Activated CD8-positive, alpha-beta memory T cell treated with anti-CD3 and anti-CD28 coated beads, Interleukin-2, amount 10 ng/mL, durations not matched to agents 7 days and 5 days (primary cell): ENCODE data around the gene EPS15. TPM values are rescaled to one million over a fixed set of nuclear protein-coding genes. Genes with fewer than 3 reads are reported as not detected.
A peak's percentile ranks its signal among the peaks of the same experiment; 100 is the strongest.
"Not testable (repeated sequence)": the region's sequence is repeated elsewhere in the genome, so short reads cannot be mapped to it uniquely, and the experiment has no call there.

Experiments used
- ATAC-seq: fragments of 150-1000 bp; cut with Tn5 transposase; one replicate; pipeline ENCODE4 v1.10.0; 2021; ENCODE audit warnings: moderate library complexity
- CTCF ChIA-PET: fragments of 350-600 bp; sonication (Branson Sonifier 250); formaldehyde crosslinking; loops from one replicate; lab custom pipeline; 2021; ENCODE audit warnings: antibody characterized with exemption; lab: Charles Lee
- DNase-seq: peaks from one replicate; pipeline ENCODE4 v3.0.0-alpha.2; 2020
- H3K27ac Mint-ChIP-seq: one replicate; pipeline ENCODE4 v1.8.0; 2021; ENCODE audit warnings: mild to moderate bottlenecking, mixed read lengths
- H3K27me3 Mint-ChIP-seq: one replicate; pipeline ENCODE4 v1.8.0; 2021; ENCODE audit warnings: mixed read lengths
- H3K36me3 Mint-ChIP-seq: one replicate; pipeline ENCODE4 v1.8.0; 2021; ENCODE audit warnings: mild to moderate bottlenecking, mixed read lengths
- H3K4me1 Mint-ChIP-seq: one replicate; pipeline ENCODE4 v1.8.0; 2021; ENCODE audit warnings: mixed read lengths
- H3K4me3 Mint-ChIP-seq: one replicate; pipeline ENCODE4 v1.8.0; 2021; ENCODE audit warnings: mild to moderate bottlenecking, moderate library complexity, mixed read lengths
- H3K9me3 Mint-ChIP-seq: one replicate; pipeline ENCODE4 v1.8.0; 2022; ENCODE audit warnings: low read depth, mixed read lengths
- total RNA-seq, 2 experiments: library from RNA; stranded (reverse); gene quantifications; one replicate each; pipeline ENCODE4 v1.2.3, GENCODE V29; 2021

The EPS15 gene
- total RNA-seq, 2 experiments from 2014 or later: 71.6 to 80.0 TPM

GRCh38 chr1:51499694-51500093 lies 19.4 kb downstream of the EPS15 start:
- Mint-ChIP-seq H3K4me3 (no peak overlapping the region), H3K36me3 (peaks cover 41% of the 10 kb centered on the region), H3K4me1 (peaks cover 53% of the 10 kb centered on the region), H3K9me3 (peaks cover 2% of the 10 kb centered on the region), H3K27ac (peak overlapping the region; percentile 29), H3K27me3 (no peaks in the 10 kb centered on the region)
- CTCF ChIA-PET: no interaction called here
- DNase-seq: no peak
- no peak for ATAC-seq

DNA sequence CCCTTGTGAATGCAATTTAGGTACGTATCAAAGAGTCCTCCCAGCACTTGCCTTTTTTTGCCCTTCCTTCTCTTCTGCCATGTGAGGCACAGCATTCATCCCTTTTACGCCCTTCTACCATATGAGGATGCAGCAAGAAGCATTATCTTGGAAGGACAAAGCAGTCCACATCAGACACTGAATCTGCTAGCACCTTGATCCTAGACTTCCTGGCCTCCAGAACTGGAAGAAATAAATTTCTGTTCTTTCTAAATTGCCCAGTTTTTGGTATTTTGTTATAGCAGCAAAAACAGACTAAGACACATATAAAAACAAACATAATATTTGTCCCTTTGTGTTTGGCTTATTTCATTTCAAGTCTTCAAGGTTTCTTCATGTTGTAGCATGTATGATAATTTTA lies 20.1 kb downstream of the EPS15 start:
- Mint-ChIP-seq H3K27me3 (no peaks in the 10 kb centered on the region), H3K27ac (no peak overlapping the region), H3K4me3 (no peak overlapping the region), H3K4me1 (peaks cover 55% of the 10 kb centered on the region), H3K36me3 (peaks cover 39% of the 10 kb centered on the region), H3K9me3 (peaks cover 2% of the 10 kb centered on the region)
- DNase-seq: no peak
- ATAC-seq: no peak
- CTCF ChIA-PET: no interaction called here

GRCh38 chr1:51497340-51497739 lies 21.7 kb downstream of the EPS15 start:
- no peak overlapping the region for H3K4me3 Mint-ChIP-seq
- H3K27me3 Mint-ChIP-seq: no peaks in the 10 kb centered on the region
- peaks cover 2% of the 10 kb centered on the region for H3K9me3 Mint-ChIP-seq
- no peak for DNase-seq
- no peak for ATAC-seq
- no peak overlapping the region for H3K27ac Mint-ChIP-seq
- CTCF ChIA-PET: interaction anchor here (0.7 to 1.4 kb wide), 2 partner anchors 9 to 19 kb away, joined by 3 read pairs; no protein-coding TSS in a partner anchor
- H3K4me1 Mint-ChIP-seq: peaks cover 56% of the 10 kb centered on the region
- peaks cover 33% of the 10 kb centered on the region for H3K36me3 Mint-ChIP-seq

GRCh38 chr1:51494138-51494830 lies 24.8 kb downstream of the EPS15 start:
- Mint-ChIP-seq H3K27ac (no peak overlapping the region), H3K4me3 (no peak overlapping the region), H3K4me1 (peaks cover 48% of the 10 kb centered on the region), H3K36me3 (peaks cover 24% of the 10 kb centered on the region), H3K27me3 (no peaks in the 10 kb centered on the region), H3K9me3 (peaks cover 1% of the 10 kb centered on the region)
- CTCF ChIA-PET: interaction anchor here (1.0 kb wide), 1 partner anchor 41 kb away, joined by 3 read pairs; no protein-coding TSS in a partner anchor
- ATAC-seq (no peak), DNase-seq (no peak)

- no peak overlapping the region for H3K27ac Mint-ChIP-seq
- H3K27me3 Mint-ChIP-seq: no peaks in the 10 kb centered on the region
- H3K4me3 Mint-ChIP-seq: no peak overlapping the region
- peaks cover 14% of the 10 kb centered on the region for H3K36me3 Mint-ChIP-seq
- CTCF ChIA-PET: interaction anchor here (1.0 kb wide), 1 partner anchor 31 kb away, joined by 3 read pairs; no protein-coding TSS in a partner anchor
- peaks cover 35% of the 10 kb centered on the region for H3K4me1 Mint-ChIP-seq
- peak; percentile 33 for ATAC-seq
- no peak for DNase-seq
- H3K9me3 Mint-ChIP-seq: no peaks in the 10 kb centered on the region
These were observed 27.7 kb downstream of the EPS15 start for GRCh38 chr1:51491166-51491981.

- DNase-seq (no peak), ATAC-seq (no peak)
- Mint-ChIP-seq H3K36me3 (peaks cover 15% of the 10 kb centered on the region), H3K27ac (no peak overlapping the region), H3K27me3 (no peaks in the 10 kb centered on the region), H3K9me3 (no peaks in the 10 kb centered on the region), H3K4me3 (no peak overlapping the region), H3K4me1 (peaks cover 25% of the 10 kb centered on the region)
- CTCF ChIA-PET: no interaction called here
These were observed 29.6 kb downstream of the EPS15 start for GRCh38 chr1:51489472-51489871.

DNA sequence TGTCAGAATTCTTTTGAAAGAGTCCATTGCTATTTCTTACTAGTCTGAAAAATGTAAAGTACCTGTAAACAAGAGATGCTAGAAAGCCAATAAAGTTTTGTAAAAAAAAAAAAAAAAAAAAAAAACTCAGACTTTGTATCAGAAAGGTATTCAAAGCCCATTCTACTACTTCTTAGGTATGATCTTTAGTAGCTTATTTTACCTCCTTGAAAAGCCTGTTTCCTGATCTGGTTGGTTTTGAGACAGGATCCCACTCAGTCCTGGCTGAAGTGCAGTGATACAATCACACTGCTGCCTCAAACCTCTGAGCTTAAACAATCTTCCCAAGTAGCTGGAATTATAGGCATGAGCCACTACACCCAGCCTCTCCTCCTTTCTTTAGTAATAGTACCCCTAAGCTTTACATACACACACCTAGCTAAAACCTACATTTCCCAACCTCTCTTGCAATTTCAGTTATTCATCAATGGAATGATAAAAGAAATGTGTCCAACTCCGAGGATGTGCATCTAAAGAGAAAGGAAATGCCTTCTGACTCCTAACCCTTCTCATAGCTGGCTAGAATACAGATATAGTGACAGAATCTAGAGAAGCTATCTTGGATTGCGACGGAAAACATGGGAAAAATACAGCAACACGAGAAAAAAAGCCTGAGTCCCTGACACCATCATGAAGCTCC lies 30.6 kb downstream of the EPS15 start:
- Mint-ChIP-seq H3K9me3 (no peaks in the 10 kb centered on the region), H3K4me3 (no peak overlapping the region), H3K4me1 (peaks cover 18% of the 10 kb centered on the region), H3K27ac (no peak overlapping the region), H3K27me3 (no peaks in the 10 kb centered on the region), H3K36me3 (peaks cover 17% of the 10 kb centered on the region)
- CTCF ChIA-PET: interaction anchor here (0.9 to 1.1 kb wide), 2 partner anchors 8 to 30 kb away, joined by 3 to 4 read pairs; partner anchors contain the start of gene EPS15
- ATAC-seq (no peak), DNase-seq (no peak)

DNA sequence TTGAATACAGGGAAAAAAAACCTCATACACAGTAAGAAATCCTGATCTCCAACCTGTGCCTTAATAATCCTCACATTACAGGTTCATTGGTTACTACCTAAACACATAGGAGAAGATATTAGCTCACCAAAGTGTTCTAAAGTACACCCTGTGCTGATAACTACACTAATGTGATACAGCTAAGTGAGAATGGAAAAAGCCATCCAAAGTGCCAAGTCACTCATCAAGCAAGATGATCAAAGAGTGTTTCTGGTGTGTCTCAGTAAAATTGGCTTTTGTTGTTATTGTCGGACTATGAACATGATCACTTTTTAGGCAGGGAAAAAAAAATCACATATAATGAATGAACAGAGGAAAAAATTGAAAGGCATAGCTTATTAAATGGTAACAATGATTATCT lies 31.4 kb downstream of the EPS15 start:
- H3K36me3 Mint-ChIP-seq: peaks cover 21% of the 10 kb centered on the region
- ATAC-seq (no peak), DNase-seq (no peak)
- no peaks in the 10 kb centered on the region for H3K27me3 Mint-ChIP-seq
- no peak overlapping the region for H3K27ac Mint-ChIP-seq
- peaks cover 17% of the 10 kb centered on the region for H3K4me1 Mint-ChIP-seq
- no peak overlapping the region for H3K4me3 Mint-ChIP-seq
- no peaks in the 10 kb centered on the region for H3K9me3 Mint-ChIP-seq
- CTCF ChIA-PET: no interaction called here

DNA sequence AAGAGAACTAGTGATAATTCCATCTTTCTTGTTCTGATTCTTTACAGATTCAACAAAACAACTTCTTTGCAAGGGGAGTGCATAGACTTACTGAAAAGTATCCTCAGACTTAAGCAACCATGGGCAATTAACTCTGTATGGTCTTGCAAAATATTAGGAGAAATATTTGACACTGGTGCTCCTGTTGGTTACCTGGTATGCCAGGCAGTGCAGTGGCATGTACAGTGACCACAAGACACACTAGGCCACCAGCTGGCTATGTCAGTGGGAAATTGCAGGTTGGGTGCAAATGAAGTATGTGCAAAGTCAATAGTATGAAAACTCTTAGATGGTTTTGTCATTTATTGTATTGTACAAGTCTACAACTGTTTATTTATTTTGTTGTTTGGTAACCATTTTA lies 34.5 kb downstream of the EPS15 start:
- H3K27me3 Mint-ChIP-seq: no peaks in the 10 kb centered on the region
- peaks cover 41% of the 10 kb centered on the region for H3K36me3 Mint-ChIP-seq
- CTCF ChIA-PET: no interaction called here
- ATAC-seq (no peak), DNase-seq (no peak)
- H3K9me3 Mint-ChIP-seq: peaks cover 4% of the 10 kb centered on the region
- no peak overlapping the region for H3K4me3 Mint-ChIP-seq
- H3K4me1 Mint-ChIP-seq: peaks cover 2% of the 10 kb centered on the region
- H3K27ac Mint-ChIP-seq: no peak overlapping the region

DNA sequence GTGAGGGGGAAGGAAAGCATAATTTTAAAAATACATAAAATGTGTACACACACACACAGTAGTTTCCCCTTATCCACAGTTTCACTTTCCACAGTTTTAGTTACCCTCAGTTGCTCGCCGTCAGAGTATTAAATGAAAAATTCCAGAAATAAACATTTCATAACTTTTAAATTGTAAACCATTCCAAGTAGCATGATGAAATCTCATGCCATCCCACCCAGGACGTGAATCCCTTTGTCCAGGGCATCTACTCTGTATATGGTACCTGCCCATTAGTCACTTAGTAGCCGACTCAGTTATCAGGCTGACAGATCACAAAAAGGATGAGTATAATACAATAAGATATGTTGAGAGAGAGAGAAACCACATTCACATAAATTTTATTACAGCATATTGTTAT lies 36.2 kb downstream of the EPS15 start:
- Mint-ChIP-seq H3K9me3 (peaks cover 8% of the 10 kb centered on the region), H3K4me1 (no peaks in the 10 kb centered on the region), H3K4me3 (no peak overlapping the region), H3K27me3 (no peaks in the 10 kb centered on the region), H3K27ac (no peak overlapping the region), H3K36me3 (peaks cover 47% of the 10 kb centered on the region)
- DNase-seq (no peak), ATAC-seq (no peak)
- CTCF ChIA-PET: no interaction called here

GRCh38 chr1:51474832-51475620 lies 44.0 kb downstream of the EPS15 start:
- CTCF ChIA-PET, H3K27me3 Mint-ChIP-seq, H3K4me3 Mint-ChIP-seq, ATAC-seq, H3K4me1 Mint-ChIP-seq, H3K9me3 Mint-ChIP-seq, H3K27ac Mint-ChIP-seq, DNase-seq: not testable (repeated sequence)
- H3K36me3 Mint-ChIP-seq: peaks cover 48% of the 10 kb centered on the region

DNA sequence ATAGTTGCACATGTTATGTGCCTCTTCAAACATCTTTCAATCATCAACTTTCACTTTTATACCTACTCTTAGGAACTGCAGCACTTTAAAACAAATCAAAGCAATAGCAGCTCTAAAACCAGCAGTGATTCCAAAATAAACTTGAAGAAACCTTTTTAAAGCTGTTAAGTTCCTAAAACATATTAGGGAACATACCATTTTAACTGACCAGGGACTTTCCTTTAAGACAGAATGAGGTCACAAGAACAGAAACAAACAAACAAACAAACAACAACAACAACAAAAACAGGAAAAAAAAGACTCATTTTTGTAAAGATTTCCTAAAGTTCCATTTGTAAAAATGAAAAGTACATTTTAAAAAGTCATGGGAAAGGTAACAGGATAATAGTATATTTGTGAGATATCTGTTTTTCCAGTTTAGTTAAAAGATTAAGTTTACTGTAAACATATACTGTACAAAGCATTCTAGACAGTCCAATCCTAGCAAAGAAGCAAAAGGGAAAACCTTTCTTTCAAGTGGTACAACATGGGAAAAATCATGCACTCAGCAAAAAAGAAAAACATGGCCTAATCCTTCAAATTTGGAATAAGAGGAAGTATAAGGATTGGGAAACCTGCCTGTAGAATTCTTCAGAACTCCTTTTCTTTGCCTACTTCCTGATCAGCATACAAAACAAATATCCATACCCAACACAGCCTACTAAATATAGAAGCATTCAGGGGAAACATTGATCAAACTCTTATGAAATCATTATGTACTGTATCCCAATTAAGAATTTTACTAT lies 45.5 kb downstream of the EPS15 start:
- Mint-ChIP-seq H3K27ac (no peak overlapping the region), H3K27me3 (no peaks in the 10 kb centered on the region), H3K36me3 (peaks cover 43% of the 10 kb centered on the region), H3K4me3 (no peak overlapping the region), H3K4me1 (peaks cover 3% of the 10 kb centered on the region), H3K9me3 (peaks cover 3% of the 10 kb centered on the region)
- CTCF ChIA-PET: no interaction called here
- ATAC-seq (no peak), DNase-seq (no peak)
